NCI-H1417 treated with DMSO at 0.1 percent for 48 hours (cell line): ENCODE results near the gene TIMM8B.
A peak's percentile ranks its signal among the peaks of the same experiment; 100 is the strongest.
"Not testable (repeated sequence)": the region's sequence is repeated elsewhere in the genome, so short reads cannot be mapped to it uniquely, and the experiment has no call there.

Experiments used
- DNase-seq: peaks from one replicate; lab custom pipeline; 2025; lab: John Stamatoyannopoulos, UW

The TIMM8B gene

DNA sequence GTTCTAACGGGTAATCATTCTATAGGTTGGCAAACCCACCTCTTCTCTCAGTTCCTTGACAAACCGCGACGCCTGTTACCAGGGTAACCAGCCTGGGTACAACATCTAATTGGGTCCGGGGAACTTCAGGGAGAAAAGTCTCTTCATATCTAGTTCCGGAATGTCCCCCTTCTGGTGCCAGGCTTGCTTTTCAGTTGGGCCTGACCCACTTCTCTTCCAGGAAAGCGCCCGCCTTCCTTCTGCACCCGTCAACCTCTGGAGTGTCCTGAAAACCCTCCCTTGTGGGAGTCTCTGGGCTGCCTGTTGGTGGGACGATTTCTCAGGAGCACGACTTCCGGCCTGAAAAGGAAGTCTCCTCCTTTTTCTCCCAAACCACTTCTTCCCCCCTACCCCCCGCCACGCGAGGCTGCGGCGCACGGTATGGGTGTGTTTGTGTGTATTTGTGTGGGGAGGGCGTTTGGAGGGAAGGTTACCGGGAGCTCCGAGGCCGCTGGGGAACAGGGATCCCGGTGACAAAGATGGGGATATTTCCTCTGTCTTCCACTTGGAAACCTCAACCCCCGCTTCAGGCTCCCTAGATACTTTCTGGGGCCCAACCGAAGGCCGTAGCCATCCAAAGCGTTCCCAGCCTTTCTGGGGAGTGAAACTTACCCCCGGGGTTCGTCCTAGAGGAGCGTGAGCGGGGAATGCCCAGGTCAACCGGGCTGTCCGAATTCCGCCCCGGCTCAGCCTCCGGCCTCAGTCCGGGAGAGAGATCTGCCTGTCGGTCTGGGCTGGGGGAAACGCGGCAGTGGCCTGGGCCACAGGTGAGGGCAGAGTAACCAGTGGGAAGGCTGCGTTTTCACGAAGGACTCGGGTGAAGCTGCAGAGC, 12.4 kb downstream of the TIMM8B start, which contains the start of the genes NKAPD1 and PIH1D2:
NKAPD1 (plus strand) TSS at position 359 of the 871 bp plus-strand sequence. CDS start 1,276 bp downstream, outside the sequence.
PIH1D2 (minus strand) TSS at position 77 of the 871 bp plus-strand sequence. CDS start 843 bp downstream, outside the sequence.
- DNase-seq, result peak; percentile 81

DNA sequence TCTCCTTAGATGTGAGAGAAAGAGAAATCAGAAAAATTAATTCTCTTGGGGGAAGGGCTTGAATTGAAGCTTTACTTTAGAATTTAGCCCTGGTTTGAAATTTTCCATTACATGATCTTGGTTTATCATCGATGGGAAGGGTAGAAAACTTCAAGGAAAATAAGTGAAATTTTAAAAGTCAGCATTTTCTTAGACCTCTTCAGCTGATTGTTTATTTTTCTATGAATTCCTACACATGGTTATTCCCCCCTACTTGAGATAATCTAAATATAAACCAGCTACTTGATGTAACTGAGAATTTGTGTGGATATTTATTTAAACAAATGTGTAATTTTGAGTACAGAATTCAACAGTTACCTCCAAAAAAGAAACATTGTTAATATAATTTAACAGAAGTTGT, 23.6 kb downstream of the TIMM8B start:
- no peak for DNase-seq

GRCh38 chr11:112058103-112058502, 28.5 kb downstream of the TIMM8B start:
- no peak for DNase-seq

GRCh38 chr11:112057170-112057569, 29.4 kb downstream of the TIMM8B start:
- no peak for DNase-seq

DNA sequence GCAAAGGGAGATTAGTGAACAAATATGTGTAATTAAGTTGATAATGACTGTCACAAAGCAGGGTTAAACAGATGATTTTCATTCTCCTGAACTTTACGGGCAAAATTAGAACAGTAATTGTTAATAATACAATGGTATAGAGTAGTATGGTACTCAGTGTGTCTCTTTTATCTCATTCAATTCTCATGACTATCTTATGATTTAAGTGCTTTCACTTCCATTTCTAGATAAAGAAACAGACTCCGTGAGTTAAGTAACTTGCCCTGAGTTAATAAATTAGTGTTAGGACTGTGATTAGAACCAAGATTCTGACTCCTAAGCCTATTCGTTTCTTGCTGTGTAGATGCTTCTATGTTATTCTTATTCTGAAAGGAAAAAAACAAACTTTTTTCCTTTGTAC, 34.8 kb downstream of the TIMM8B start:
- no peak for DNase-seq

GRCh38 chr11:112050721-112051120, 35.8 kb downstream of the TIMM8B start:
- no peak for DNase-seq

- no peak for DNase-seq
Measured at GRCh38 chr11:112049777-112050176, 36.8 kb downstream of the TIMM8B start.

DNA sequence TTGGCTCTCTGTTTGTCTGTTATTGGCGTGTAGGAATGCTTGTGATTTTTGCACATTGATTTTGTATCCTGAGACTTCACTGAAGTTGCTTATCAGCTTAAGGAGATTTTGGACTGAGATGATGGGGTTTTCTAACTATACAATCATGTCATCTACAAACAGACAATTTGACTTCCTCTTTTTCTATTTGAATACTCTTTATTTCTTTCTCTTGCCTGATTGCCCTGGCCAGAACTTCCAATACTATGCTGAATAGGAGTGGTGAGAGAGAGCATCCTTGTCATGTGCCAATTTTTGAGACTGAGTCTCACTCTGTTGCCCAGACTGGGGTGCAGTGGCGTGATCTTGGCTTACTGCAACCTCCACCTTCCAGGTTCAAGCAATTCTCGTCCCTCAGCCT, 38.3 kb downstream of the TIMM8B start:
- DNase-seq, result not testable (repeated sequence)

DNA sequence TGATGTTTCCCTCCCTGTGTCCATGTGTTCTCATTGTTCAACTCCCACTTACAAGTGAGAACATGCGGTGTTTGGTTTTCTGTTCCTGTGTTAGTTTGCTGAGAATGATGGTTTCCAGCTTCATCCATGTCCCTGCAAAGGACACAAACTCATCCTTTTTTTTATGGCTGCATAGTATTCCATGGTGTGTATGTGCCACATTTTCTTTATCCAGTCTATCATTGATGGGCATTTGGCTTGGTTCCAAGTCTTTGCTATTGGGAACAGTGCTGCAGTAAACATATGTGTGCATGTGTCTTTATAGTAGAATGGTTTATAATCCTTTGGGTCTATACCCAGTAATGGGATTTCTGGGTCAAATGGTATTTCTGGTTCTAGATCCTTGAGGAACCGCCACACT, 39.9 kb downstream of the TIMM8B start:
- not testable (repeated sequence) for DNase-seq

DNA sequence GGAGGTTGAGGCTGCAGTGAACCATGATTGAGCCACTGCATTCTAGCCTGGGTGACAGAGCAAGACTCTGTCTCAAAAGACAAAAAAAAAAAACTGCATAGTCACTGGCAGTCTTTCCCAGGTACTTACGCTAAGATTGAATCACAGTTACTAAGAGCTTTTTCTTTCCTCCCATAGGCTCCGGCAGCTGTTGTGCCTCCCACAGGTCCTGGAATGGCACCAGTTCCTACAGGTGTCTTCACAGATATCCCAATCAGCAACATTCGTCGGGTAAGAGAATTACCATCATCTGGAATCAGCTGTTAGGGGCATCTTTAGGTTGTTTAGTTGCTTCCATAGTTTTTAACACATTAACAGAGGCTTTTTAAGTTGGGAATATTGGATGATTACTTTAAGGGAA, 41.6 kb downstream of the TIMM8B start:
- DNase-seq, result no peak

GRCh38 chr11:112042961-112043304, 43.6 kb downstream of the TIMM8B start:
- DNase-seq, result no peak

DNA sequence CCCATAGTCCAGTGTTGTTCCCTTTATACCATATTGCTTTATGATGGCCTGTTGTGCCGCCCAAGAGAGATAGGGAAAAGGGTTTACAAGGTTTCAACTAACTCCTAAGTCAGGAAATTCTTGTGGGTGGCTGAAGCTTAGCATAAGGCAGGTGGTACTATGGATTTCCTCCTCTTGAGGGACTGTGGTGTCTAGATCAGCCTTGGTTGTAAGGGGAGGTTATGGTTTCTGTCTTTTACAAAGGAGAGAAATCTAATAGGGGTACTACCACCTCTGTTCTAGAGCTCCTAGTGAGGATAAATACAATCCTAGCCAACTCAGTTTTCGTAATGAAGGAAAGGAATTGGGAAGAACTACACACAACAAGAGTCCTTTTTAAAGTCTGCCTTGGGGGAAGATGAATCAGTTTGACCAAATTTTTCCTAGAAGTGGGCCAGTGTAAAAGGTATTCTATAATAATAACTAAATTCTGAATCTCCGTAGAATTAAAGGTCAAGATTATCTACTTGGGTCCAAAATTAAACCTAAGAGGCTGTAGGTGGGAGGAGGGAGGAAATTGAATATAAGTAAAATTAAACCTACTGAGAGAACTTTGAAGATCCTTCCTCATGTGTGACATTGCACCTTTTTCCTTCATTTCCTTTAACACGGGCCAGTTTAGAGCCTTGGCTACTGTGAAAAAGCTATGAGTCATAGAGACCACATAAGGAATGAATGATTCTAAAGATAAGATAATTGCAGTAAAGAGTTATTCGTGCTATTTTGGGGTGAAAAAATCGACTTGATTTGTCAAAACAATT, 44.2 kb downstream of the TIMM8B start:
- no peak for DNase-seq

DNA sequence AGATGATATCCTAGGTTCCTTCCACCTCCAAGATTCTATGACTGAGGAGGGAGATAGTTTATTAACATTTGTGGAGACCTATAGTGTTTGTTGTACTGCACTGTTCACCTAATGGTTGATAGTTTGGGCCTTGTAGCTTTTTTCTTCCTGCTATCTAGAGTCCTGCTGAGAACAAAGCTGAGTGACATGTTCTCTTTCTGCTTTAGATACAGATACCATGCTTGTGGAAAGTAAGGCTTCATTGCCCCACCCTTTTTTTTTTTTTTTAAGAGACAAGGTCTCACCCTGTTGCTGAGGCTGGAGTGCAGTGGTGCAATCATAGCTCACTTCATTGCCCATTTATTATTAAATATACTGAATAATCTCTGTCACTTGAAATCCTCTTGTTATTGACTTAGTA, 49.0 kb downstream of the TIMM8B start:
- no peak for DNase-seq
